Smooth muscle cell (in vitro differentiated cells): ENCODE data around the gene SLC25A18. TPM values are rescaled to one million over a fixed set of nuclear protein-coding genes. Genes with fewer than 3 reads are reported as not detected.

ENCODE experiments used
- DNase-seq: peaks from one replicate; lab custom pipeline; 2025; ENCODE audit not compliant: unreplicated experiment; lab: John Stamatoyannopoulos, UW
- H2AFZ ChIP-seq: fragments of 200-600 bp; sonication (generic); 2 replicates; pipeline ENCODE4 v1.6.0; 2016; ENCODE audit warnings: antibody characterized with exemption, low read depth, mild to moderate bottlenecking
- H3F3A ChIP-seq: fragments of 200-600 bp; sonication (generic); 2 replicates; pipeline ENCODE4 v1.6.0; 2017; ENCODE audit warnings: antibody characterized with exemption, low read depth
- H3K27ac ChIP-seq: fragments of 200-600 bp; sonication (generic); 2 replicates; pipeline ENCODE4 v1.5.1; 2016; ENCODE audit warnings: low read depth, mild to moderate bottlenecking
- H3K27me3 ChIP-seq: fragments of 200-600 bp; sonication (generic); 2 replicates; pipeline ENCODE4 v1.6.1; 2016; ENCODE audit warnings: low read depth, mild to moderate bottlenecking
- H3K36me3 ChIP-seq: fragments of 200-600 bp; sonication (generic); 2 replicates; pipeline ENCODE4 v1.5.1; 2016; ENCODE audit warnings: low read depth
- H3K4me1 ChIP-seq: fragments of 200-600 bp; sonication (generic); 2 replicates; pipeline ENCODE4 v1.5.1; 2016; ENCODE audit warnings: low read depth
- H3K4me2 ChIP-seq: fragments of 200-600 bp; sonication (generic); 2 replicates; pipeline ENCODE4 v1.6.0; 2016; ENCODE audit warnings: mild to moderate bottlenecking
- H3K4me3 ChIP-seq: fragments of 200-600 bp; sonication (generic); 2 replicates; pipeline ENCODE4 v1.5.1; 2016; ENCODE audit warnings: mild to moderate bottlenecking
- H3K79me2 ChIP-seq: fragments of 200-600 bp; sonication (generic); 2 replicates; pipeline ENCODE4 v1.6.0; 2016; ENCODE audit warnings: low read depth, mild to moderate bottlenecking
- H3K9ac ChIP-seq: fragments of 200-600 bp; sonication (generic); 2 replicates; pipeline ENCODE4 v1.6.0; 2016; ENCODE audit warnings: low read depth
- H3K9me3 ChIP-seq: fragments of 200-600 bp; sonication (generic); replicated peaks from 2 replicates; pipeline ENCODE4 v1.5.1; 2016; ENCODE audit warnings: low read depth
- H4K20me1 ChIP-seq: fragments of 200-600 bp; sonication (generic); 2 replicates; pipeline ENCODE4 v1.6.0; 2016; ENCODE audit warnings: low read depth
- WGBS: methylation state at CpG from one replicate; pipeline ENCODE4 v1.1.7; 2016; ENCODE audit warnings: low lambda C conversion rate; 5-methylcytosine and 5-hydroxymethylcytosine counted together
- polyA plus RNA-seq: library from polyadenylated mRNA; unstranded; fragments of >200 nt; fragmentation: Nextera tagmentation; extraction: Ambion mirVana; gene quantifications from 2 replicates; pipeline ENCODE4 v1.2.1, GENCODE V29; 2016
- total RNA-seq: library from RNA; depleted of rRNA; stranded (reverse); fragments of >200 nt; gene quantifications from 2 replicates; pipeline ENCODE4 v1.2.3, GENCODE V29; 2014
- TF ChIP-seq, protein P1 (sequence below): fragments of 200-600 bp; sonication (generic); IDR thresholded peaks from 2 replicates; pipeline ENCODE4 v1.5.1; 2017; ENCODE audit warnings: borderline replicate concordance, mild to moderate bottlenecking, antibody characterized with exemption; ENCODE audit not compliant: insufficient read depth, poor library complexity, severe bottlenecking

SLC25A18 gene
- total and polyA plus RNA-seq, 2 experiments from 2014 or later, result 0.06 to 0.31 TPM

DNA sequence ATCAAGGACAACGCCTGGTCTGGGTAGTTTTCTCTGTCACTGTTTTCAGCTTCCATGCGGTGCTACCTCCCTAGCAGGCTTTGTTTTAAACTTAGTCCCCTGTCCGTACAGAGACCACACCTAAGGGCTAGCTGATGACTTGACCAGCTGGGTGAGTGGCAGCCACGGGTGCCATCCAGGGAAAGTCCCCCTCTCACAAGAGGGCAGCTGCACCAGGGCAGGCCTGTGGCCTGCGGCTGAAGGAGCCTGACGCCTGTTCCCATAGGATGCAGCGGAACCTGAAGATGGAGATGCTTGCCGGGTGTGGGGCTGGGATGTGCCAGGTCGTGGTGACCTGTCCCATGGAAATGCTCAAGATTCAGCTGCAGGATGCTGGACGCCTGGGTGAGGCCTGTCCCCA lies 19.9 kb downstream of the SLC25A18 start:
- Histone ChIP-seq H3K27ac (no peak overlapping the region), H3K27me3 (no peaks in the 10 kb centered on the region), H3K9me3 (no peaks in the 10 kb centered on the region), H3K9ac (no peak overlapping the region), H3K4me1 (no peaks in the 10 kb centered on the region), H4K20me1 (no peaks in the 10 kb centered on the region), H3F3A (no peaks in the 10 kb centered on the region), H3K4me3 (no peak overlapping the region), H2AFZ (no peak overlapping the region), H3K79me2 (no peaks in the 10 kb centered on the region), H3K36me3 (no peaks in the 10 kb centered on the region), H3K4me2 (no peak overlapping the region)
- no peak for DNase-seq
- TF ChIP-seq, protein P1, sequence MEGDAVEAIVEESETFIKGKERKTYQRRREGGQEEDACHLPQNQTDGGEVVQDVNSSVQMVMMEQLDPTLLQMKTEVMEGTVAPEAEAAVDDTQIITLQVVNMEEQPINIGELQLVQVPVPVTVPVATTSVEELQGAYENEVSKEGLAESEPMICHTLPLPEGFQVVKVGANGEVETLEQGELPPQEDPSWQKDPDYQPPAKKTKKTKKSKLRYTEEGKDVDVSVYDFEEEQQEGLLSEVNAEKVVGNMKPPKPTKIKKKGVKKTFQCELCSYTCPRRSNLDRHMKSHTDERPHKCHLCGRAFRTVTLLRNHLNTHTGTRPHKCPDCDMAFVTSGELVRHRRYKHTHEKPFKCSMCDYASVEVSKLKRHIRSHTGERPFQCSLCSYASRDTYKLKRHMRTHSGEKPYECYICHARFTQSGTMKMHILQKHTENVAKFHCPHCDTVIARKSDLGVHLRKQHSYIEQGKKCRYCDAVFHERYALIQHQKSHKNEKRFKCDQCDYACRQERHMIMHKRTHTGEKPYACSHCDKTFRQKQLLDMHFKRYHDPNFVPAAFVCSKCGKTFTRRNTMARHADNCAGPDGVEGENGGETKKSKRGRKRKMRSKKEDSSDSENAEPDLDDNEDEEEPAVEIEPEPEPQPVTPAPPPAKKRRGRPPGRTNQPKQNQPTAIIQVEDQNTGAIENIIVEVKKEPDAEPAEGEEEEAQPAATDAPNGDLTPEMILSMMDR, result no peak
- 94% methylated on average over 10 of the region's 10 CpGs for WGBS

DNA sequence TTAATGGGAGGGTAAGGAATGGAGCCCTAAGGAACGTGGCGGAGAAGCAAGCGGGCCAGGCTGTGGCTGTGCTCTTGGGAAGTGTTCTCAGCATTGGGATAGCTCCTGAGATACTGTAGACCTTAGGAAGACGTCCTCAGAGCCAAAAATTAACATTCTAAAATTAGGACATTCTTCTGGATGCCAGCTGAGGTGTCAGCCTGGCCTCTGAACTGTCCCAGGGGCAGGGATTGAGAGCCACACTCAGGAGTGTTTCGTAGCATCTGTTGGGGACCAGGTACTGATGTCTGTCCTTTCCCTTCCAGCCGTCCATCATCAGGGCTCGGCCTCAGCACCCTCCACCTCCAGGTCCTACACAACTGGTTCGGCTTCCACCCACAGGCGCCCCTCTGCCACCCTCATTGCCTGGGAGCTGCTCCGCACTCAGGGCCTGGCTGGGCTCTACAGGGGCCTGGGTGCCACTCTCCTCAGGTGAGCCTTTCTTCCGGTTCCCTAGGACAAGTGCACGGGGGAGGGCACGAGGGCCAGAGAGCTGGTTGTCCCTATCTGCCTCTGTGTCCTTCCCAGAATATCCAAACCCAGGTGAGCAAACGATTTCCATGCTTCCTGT lies 23.6 kb downstream of the SLC25A18 start:
- WGBS, result 94% methylated on average over 14 of the region's 14 CpGs

DNA sequence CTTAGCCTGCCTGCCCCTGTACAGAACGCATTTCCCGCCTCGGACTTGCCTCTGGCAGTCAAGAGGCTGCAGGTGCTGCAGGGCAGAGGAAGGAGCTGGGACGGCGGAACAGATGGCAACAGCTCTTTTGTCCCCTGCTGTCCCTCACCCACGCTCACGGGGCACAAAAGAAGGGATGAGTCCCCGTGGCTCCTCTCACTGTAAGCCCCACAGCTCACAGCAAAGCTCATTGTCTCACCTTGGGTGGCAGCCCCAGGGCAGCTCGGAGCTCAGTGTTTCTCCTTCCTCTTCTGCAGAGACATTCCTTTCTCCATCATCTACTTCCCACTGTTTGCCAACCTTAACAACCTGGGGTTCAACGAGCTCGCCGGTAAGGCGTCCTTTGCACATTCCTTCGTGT lies 24.3 kb downstream of the SLC25A18 start:
- no peaks in the 10 kb centered on the region for H4K20me1 ChIP-seq
- H3K27ac ChIP-seq, result no peak overlapping the region
- TF ChIP-seq, protein P1, result no peak
- H3K9me3 ChIP-seq, result no peaks in the 10 kb centered on the region
- H3K4me2 ChIP-seq, result no peak overlapping the region
- H3K4me3 ChIP-seq, result no peak overlapping the region
- H3F3A ChIP-seq, result no peaks in the 10 kb centered on the region
- 90% methylated on average over 14 of the region's 14 CpGs for WGBS
- no peaks in the 10 kb centered on the region for H3K27me3 ChIP-seq
- peaks cover 9% of the 10 kb centered on the region for H3K36me3 ChIP-seq
- H3K4me1 ChIP-seq, result no peaks in the 10 kb centered on the region
- no peak overlapping the region for H2AFZ ChIP-seq
- H3K79me2 ChIP-seq, result no peaks in the 10 kb centered on the region
- H3K9ac ChIP-seq, result no peak overlapping the region
- DNase-seq, result no peak

More for the DNA sequence above, 23.6 kb downstream of the SLC25A18 start:
- Histone ChIP-seq H3K9me3 (no peaks in the 10 kb centered on the region), H3K9ac (no peak overlapping the region), H3K4me2 (no peak overlapping the region), H2AFZ (no peak overlapping the region), H4K20me1 (no peaks in the 10 kb centered on the region), H3K79me2 (no peaks in the 10 kb centered on the region), H3K27me3 (no peaks in the 10 kb centered on the region), H3K36me3 (peaks cover 5% of the 10 kb centered on the region), H3K27ac (no peak overlapping the region), H3F3A (no peaks in the 10 kb centered on the region), H3K4me3 (no peak overlapping the region), H3K4me1 (no peaks in the 10 kb centered on the region)
- DNase-seq, result no peak
- TF ChIP-seq, protein P1, result no peak

DNA sequence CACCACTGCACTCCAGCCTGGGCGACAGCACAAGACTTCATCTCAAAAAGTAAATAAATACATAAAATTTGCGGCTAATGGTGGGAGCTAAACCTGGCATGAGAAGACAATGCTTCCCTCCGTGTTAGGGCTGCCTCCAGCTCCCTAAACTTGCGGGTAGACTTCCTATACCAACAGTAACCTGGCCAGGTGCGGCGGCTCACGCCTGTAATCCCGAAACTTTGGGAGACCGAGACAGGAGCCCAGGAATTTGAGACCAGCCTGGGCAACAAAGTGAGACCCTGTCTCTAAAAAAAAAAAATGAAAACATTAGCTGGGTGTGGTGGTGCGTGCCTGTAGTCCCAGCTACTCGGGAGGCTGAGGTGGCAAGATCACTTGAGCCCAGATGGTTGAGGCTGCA lies 25.3 kb downstream of the SLC25A18 start:
- no peaks in the 10 kb centered on the region for H3K9me3 ChIP-seq
- H3K36me3 ChIP-seq, result peaks cover 11% of the 10 kb centered on the region
- no peaks in the 10 kb centered on the region for H3F3A ChIP-seq
- H3K4me2 ChIP-seq, result no peak overlapping the region
- H4K20me1 ChIP-seq, result no peaks in the 10 kb centered on the region
- TF ChIP-seq, protein P1, result no peak
- H3K9ac ChIP-seq, result no peak overlapping the region
- no peak for DNase-seq
- no peaks in the 10 kb centered on the region for H3K27me3 ChIP-seq
- H3K4me3 ChIP-seq, result no peak overlapping the region
- WGBS, result 98% methylated on average over 11 of the region's 11 CpGs
- H2AFZ ChIP-seq, result no peak overlapping the region
- H3K4me1 ChIP-seq, result no peaks in the 10 kb centered on the region
- H3K27ac ChIP-seq, result no peak overlapping the region
- no peaks in the 10 kb centered on the region for H3K79me2 ChIP-seq
